ENCODE measurements around the gene WFIKKN1.

Gene WFIKKN1

DNA sequence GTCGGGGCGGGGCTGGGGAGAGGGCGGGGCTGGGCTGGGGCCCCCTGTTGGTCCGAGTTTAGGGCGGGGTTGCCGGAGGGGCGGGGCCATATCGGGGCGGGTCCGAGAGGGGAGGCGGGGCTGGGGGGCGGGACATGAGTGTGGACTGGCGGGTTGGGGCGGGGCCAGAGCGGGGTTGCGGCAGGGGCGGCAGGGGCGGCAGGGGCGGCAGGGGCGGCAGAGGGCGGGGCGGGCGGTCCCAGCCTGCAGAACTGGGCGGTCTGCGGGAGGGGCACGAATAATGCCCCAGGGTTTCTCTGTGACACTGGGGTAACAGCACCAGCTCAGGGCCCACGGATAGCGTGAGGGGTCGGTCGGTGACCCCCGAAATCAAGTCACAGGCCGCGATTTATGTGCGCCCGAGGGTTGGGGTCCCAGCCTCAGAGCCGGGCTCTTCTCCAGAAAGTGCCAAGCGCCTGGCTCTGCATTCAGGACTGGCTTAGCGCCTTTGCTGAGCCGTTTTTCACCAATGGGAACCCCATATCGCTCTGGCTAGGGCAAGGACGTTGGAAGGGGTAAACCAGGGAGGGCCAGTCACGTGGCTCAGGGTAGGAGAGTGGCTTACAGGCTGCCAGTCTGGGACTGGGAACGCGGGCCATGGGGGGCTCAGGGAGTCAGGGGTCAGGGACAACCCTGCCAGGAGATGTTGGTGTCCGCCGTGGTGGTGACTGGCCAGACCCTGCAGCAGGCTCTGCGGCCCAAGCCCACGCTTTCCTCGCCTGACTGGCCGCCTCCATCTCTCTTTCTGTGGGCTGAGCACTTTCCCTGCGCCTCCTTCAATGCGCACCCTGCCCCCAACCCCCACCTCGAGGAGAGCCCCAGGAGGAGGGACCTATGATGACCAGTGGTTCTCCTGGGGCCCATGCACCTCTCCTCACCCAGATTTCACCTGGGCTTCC lies 6.6 kb downstream of the WFIKKN1 start:
- peak; percentile 85 for DNase-seq (ENCODE audit: low read depth)

DNA sequence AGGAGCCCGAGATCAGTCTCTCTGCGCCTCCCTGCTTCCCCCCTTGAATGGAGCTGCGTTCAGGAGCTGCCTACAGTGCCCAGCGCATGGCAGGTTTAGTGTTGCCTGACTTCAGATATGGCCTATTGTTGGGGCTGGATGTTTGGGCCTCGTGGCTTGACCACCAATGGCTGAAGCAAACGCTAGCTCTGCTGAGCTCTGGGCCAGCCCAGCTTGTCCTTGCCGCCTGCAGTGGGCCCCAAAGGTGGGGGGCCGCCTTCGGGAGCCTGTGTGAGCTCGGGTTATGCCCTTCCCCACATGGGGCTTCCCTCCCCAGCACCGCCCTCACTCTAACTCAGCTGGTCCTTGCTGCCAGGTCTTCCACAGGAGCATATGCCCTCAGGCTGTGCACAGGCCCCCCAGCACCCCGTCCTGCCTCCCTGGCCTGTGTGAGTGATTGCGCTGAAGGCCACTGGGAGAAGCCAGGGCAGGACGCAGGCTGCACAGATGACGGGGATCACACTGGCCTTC lies 7.3 kb downstream of the WFIKKN1 start:
- DNase-seq (ENCODE audit: low read depth), result no peak

DNA sequence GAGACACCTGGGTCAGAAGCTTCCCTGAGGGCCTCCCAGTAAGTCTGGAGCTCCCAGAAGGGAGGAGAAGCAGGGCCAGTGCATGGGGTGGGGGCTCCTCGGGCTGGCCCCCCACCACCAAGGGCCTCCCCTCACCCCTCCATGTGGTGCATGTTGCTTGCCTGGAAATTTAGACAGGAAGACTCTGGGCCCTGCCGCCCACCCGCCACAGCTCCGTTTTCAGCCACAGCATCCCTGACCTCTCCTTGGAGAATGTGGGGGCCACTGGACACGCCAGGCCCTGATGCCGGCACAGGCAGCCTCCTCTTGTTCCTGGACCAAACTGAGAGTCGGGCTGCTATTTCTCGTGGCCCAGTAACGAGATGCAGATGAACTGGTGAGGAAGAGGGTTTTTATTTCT lies 8.1 kb downstream of the WFIKKN1 start:
- DNase-seq (ENCODE audit: low read depth), result no peak

DNA sequence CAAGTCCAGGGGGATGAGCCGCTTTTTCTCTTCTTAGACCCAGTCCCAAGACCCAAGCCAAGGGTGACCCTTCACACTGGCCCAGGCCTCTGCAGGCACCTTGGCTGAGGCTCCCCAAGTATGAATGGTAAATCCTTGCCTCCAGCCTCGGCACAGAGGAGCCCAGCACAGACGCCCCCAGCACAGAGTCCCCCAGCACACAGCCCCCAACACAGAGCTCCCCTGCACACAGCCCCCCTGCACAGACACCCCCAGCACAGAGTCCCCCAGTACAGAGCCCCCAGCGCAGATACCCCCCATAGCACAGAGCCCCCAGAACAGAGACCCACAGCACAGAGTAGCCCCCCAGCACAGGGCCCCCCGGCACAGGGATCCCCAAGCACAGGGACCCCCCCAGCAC lies 9.8 kb downstream of the WFIKKN1 start:
- no peak for DNase-seq (ENCODE audit: low read depth)

DNA sequence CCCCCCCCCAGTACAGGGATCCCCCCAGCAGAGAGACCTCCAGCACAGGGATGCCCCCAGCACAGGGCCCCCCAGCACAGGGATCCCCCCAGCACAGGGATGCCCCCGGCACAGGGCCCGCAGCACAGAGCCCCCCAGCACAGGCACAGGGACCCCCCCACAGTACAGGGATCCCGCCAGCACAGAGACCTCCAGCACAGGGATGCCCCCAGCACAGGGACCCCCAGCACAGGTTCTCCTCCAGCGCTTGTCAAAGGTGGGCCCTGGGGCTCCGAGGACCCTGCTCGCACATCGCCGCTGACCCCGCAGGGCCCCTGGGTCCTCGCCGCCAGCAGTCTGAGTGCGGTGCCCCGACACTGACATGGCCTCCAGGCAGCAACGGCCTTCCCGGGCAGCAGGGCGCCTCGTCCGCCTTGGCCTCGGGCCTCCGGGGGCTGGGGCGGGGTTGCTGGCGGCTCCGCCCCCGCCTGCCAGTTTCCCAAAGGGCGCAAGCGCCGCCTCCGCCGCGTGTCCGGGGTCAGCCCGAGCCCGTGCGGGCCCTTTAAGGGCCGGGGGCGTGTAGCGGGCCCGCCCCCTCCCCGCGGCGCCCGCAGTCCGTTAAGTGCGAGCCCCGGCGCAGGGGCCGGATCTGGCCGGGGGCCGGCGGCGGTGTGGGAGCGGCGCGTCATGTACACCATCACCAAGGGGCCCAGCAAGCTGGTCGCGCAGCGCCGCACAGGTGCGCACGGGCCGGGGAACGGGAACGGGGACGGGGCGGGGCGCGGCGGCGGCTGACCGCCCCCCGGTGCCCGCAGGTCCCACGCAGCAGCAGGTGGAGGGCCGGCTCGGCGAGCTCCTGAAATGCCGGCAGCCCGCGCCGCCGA lies 10.8 kb downstream of the WFIKKN1 start, which contains the start of gene MCRIP2:
Gene MCRIP2 (plus strand): TSS at position 503 of the 863 bp plus-strand sequence. CDS start 164 bp downstream, at position 667.
- peak; percentile 52 for DNase-seq (ENCODE audit: low read depth)

DNA sequence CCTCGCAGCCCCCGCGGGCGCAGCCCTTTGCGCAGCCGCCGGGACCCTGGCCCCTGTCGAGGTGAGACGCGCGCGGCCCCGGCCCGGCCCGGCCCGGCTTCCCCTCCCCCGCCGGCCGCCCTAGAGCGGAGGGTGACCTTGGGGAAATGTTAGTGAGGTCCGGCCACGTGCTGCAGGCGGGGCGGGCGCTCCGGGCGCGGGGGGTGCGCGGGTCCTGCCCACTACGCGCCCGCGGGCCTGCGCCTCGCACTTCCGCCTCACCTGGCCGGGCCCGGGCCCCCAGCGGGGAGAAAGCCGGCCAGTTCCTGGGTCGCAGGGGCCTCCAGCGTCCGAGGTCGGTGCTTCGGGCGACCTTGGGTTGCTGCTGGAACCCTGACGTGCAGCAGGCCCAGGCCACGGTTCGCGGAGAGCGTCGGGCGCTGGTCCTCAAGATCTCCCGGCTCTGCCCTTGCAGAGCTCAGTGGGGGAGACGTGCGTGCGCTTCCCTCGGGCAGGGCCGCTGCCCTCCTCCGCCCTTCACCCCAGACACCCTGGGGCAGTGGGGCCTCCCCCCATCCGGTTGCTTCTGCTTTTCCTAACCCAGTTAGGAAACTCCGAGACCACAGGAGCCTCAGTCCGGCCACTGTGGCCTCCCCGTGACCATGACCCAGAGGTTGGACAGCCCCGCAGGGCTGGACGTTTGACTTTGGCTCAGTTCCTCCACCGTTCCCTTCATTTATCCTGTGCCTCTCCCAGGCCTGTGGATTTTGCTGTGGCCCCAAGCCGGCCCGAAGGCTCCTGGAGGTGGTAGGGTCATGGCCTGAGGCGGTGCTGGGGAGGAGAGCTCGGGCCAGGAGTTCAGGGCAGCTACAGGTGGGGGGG lies 11.6 kb downstream of the WFIKKN1 start:
- no peak for DNase-seq (ENCODE audit: low read depth)

DNA sequence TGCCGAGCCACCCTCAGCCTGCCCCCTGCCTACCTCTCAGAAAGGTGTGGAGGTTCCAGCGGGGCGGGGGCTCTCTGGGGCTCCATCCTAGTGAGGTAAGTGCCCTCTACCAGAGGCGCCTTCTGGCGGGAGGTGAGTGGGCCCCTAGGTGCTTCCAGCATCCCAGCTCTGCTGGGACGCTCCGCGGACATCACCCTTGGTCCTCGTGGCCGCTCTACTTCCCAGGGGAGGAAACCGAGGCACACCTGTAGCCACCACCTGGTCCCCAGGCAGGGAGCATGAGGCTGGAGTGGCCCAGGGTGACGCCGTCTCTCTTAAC lies 12.2 kb downstream of the WFIKKN1 start:
- no peak for DNase-seq (ENCODE audit: low read depth)

DNA sequence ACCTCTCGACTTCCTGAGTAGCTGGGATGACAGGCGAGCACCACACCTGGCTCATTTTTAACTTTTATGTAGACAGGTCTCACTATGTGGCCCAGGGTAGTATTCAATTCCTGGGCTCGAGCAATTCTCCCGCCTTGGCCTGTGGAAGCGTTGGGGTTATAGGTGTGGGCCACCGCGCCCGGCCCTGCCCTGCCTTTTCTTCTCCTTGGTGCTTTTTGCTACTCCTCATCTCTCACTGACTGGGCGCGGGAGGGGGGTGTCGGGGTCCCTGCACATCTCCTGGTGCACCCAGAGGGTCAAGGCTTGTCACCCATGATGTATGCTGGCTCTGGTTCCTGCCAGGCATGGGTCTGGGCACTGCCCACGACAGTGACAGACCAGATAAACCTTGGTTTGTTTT lies 13.8 kb downstream of the WFIKKN1 start:
- no peak for DNase-seq (ENCODE audit: low read depth)

DNA sequence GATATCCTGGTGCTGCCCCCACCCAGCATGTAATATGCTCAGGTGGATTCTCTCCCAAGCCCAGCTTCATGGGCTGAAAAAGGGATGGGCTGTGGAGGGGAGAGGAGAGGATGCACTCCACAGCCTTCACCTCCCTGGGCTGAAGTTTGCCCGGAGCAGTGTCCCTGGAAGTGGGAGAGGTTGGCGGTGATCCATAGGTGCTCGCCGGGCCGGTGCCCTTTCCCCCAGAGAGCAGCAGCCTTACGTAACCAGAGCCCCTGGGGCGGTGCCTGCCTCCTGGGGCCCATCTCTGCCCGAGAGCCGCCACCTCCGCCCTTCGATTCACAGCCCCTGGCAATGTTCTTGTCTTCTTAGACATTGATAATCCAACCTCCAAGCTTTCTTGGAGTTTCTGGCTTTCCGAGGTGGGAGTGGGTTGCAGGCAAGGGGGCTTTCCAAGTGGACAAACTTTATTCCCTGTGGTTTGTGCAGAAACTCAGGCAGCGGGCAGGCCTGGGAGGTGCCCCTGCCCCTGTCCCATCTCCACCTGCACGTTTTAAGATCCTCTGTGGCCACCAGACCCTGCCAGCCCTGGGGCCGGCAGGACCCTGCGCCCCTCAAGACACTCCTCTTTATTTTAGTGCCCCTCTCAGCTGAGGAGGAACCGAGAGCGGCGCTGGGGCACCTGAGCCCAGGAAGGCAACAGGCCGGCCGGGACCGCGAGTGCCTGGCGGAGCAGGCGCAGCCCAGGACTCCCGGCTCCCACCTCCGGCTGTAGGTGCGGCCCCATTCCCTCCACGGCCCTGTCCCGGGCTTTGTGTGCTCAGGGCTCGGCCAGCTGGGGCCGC lies 15.3 kb downstream of the WFIKKN1 start:
- no peak for DNase-seq (ENCODE audit: low read depth)

DNA sequence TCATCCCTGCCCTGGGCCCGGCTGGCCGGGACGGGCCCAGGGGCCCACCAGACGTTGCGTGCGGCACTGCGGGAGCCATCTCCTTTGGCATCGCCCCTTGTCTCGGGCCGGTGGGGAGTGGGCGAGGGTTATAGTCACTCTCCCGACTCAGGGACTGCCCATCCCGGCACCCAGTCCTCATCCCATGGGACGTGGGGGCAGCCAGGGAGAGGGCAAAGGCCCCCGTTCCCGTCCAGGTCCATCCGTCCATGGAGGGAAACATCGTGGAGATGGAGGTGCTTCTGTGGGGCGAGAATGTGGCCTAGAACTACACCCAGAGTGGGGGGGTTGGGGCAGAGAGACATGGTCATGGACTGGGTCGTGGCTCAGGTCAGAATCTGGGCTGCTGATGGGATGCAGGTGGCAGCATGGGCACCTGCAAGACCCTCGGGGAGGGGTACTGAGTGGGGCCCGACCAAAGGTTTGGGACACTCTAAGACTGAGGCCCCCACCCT lies 15.9 kb downstream of the WFIKKN1 start:
- DNase-seq (ENCODE audit: low read depth), result no peak

DNA sequence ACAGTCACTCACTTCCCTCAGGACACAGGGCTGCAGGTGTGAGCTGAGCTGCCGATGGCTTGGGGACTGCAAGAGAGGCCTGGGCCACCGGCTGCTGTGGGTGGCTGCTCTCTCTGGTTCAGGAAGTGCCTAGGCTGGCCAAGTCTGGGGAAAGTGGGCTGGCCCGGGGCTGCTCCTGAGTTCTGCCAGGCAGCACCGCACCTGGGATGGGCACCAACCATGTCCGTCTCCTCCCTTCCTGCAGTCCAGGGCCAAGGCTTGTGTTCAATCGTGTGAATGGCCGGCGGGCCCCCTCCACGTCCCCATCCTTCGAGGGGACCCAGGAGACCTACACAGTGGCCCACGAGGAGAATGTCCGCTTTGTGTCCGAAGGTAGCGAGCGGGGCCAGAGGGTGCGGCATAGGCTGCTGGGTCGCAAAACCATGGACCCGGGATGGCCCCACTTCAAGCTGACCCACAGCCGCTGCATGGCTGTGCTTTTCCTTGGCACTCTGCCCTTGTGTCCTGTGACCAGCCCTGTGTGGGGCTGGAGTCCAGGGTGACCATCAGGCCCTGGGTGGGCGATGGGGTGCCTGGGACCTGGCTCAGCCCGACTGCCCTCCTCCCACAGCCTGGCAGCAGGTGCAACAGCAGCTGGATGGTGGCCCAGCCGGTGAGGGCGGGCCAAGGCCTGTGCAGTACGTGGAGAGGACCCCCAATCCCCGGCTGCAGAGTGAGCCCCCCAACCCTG lies 16.6 kb downstream of the WFIKKN1 start:
- DNase-seq (ENCODE audit: low read depth), result no peak

DNA sequence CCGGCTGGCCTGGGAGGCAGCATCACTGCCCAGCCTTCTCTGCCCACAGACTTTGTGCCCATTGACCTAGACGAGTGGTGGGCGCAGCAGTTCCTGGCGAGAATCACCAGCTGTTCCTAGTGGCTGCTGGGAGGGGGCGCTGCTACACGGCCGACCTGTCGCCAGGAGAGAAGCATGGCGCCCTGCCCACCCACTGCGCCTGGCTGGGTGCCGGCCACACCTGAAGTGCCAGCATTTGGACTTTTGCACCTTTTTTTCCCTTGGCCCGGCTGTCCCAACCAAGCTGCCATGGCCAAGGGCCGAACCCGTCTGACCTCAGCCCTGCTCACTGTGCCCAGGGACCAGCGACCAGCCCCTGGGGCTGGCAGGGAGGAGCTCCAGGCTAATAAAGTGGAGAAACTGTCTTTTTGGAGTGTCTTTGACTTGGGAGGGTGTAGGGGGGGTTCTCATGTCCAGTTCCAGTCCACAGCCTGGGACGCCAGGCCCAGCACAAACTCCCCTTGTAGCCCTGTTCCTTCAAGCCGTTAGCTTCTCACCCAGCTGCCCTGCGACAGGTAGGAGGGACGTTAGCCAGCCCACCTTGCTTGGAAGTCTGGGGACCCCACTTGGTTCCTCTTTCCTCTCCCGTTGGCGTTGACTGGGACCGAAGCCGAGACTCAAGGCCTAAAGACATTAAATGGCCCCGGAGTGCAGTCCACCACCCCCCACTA lies 17.4 kb downstream of the WFIKKN1 start:
- no peak for DNase-seq (ENCODE audit: low read depth)

DNA sequence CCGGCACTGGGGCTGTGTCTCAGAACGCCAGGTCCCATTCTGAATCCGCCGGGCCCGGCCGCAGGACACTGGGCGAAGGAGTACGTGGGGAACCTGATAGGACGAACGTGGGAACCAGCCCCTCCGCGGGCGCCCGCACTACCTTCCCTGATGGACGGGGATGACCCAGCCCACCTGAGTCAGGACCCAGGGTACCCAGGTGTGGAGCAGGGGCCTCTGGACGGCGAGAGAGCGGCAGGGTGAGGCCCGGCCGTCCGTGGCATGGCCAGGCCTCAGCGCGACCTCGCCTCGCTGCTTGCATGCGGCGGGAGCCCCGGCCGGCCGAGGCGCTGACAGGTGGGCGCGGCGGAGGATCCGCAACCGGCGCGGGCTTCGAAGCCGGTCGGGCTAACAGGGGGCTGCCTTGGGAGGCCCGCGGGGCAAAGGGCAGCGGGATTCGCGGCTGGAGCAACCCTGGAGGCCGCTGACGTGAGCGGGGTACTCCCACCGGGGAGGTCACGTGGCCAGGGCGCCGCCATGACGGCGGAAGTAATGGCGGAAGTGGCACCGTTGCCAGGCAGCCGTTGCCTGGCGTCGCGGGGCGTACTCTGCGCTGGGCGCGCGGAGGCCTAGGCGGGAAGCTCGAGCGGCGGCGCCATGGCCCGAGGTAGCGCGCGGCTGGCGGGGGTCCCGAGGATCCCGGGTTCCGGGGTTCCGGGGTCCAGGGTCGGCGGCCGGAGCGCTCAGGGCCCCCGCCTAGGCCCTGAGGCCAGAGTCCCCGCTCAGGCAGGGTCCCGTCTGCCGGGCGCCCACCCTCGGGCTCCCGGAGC lies 18.2 kb downstream of the WFIKKN1 start, which contains the start of gene WDR90:
Gene WDR90 (plus strand): TSS at position 585 of the 809 bp plus-strand sequence. CDS start 52 bp downstream, at position 637.
- DNase-seq (ENCODE audit: low read depth), result peak; percentile 76

DNA sequence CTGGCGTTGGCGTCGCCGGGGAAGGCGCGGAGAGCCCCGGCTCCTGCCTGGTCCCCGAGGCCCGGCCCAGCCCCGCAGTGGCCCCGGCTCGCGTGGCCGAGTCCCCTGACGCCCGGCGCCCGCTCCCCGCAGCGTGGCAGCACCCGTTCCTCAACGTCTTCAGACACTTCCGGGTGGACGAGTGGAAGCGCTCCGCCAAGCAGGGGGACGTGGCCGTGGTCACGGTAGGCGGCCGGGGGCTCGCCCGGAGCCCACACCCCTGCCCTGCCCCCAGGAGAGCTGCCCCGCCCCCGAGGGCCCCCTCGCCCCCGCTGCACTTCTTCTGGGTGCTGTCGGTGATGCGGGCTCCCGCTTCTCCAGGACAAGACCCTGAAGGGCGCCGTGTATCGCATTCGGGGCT lies 18.8 kb downstream of the WFIKKN1 start:
- no peak for DNase-seq (ENCODE audit: low read depth)

DNA sequence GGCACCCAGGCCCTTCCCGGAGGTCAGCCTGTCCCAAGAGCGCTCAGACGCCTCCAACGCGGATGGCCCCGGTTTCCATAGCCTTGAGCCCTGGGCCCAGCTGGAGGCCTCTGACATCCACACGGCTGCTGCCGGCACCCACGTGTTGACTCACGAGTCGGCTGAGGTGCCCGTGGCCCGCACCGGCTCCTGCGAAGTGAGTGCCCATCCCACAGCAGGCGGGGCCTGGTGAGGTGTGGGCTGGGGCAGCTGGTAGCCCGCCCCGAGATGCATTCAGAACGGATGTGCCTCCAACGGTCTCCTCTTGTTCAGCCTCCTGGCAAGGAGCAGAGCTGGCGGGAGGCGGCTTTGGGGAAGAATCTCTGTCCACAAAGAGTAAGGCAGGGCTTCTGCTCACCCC lies 21.1 kb downstream of the WFIKKN1 start:
- no peak for DNase-seq (ENCODE audit: low read depth)

DNA sequence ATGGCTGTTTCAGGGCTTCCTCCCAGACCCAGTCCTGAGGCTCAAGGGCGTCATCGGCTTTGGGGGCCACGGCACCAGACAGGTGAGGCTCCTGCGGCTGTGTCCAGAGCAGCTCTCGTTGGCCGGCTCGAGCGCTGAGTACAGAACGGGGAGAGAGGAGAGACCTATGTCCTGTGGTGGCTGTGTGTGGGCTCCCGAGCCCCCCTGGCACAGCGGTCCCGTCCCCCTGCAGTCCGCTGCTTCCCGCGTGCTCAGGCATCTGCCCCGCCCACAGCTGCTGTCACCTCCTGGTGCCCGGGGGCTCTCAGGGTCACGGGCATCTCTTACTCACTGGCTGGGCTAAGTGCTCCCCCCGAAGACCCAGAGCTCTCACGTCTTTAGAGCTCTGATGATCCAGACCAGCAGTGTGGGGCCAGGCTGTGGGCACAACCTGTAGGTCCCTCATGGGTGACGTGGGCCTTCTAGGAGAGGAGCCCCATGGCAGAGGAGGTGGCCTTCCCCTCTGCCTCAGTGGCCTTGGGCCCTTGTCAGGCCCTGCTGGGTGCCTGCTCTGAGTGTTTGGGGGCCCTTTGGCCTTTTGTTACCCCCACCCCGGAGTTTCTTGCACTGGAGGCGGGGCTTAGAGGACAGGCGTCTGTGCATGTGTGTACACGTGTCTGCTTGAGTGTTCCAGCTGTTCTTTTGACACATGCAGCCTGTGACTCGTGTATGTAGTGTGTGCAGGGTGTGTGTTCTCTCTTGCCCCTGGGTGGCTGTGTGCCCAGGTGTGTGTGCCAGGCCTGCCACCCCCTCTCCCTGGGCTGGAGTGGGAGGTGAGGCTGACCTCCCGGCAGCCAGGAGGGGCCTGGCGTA lies 21.9 kb downstream of the WFIKKN1 start:
- DNase-seq (ENCODE audit: low read depth), result no peak

DNA sequence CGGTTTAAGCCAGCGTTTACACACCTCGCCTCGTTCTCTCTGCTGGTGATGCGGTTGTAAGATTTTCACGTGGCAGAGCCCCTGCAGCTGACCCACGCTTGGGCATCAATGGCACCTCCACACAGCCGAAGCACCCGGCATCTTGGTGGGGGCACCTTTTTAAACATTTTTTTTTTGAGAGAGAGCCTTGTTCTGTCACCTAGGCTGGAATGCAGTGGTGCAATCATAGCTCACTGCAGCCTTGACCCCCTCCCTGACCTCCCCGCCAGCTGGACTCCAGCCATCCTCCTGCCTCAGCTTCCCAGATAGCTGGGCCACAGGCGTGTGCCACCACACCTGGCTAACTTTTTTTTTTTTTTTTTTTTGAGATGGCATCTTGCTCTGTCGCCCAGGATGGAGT lies 23.2 kb downstream of the WFIKKN1 start:
- no peak for DNase-seq (ENCODE audit: low read depth)

All from fibroblast of the conjunctiva (primary cell).